ENCODE data around the gene PAPPA2. TPM values are rescaled to one million over a fixed set of nuclear protein-coding genes. Genes with fewer than 3 reads are reported as not detected.

The PAPPA2 gene
- total and polyA plus RNA-seq, 10 of the 15 experiments (the other 5 are each of a cell fraction or from before 2014, with no cell fraction given) = under 0.01 to 0.06 (median 0.03) TPM; not detected in 7

GRCh38 chr1:176752505-176752904 is 289.5 kb downstream of the PAPPA2 start:
- no peak for ATAC-seq
- Histone ChIP-seq H2AFZ (ENCODE audit: control insufficient read depth, low read depth, low read length) (no peak overlapping the region), H3K79me2 (ENCODE audit: control insufficient read depth, insufficient read depth, low read length) (no peaks in the 10 kb centered on the region), H3K27ac (ENCODE audit: control insufficient read depth, insufficient read depth) (no peak overlapping the region), H3K36me3 (ENCODE audit: control insufficient read depth in 2 of 2, insufficient read depth in 2 of 2, low read length in 1 of 2) (no peaks in the 10 kb centered on the region), H4K20me1 (ENCODE audit: control insufficient read depth, insufficient read depth) (no peaks in the 10 kb centered on the region), H3K4me3 (no peak overlapping the region), H3K9ac (ENCODE audit: control insufficient read depth, insufficient read depth, low read length) (no peak overlapping the region), H3K27me3 (replicated peaks in 1 of 2; ENCODE audit: control insufficient read depth in 2 of 2, insufficient read depth in 2 of 2, low read length in 1 of 2) (no peaks in the 10 kb centered on the region), H3K9me3 (replicated peaks; ENCODE audit: control insufficient read depth, insufficient read depth, low read length) (no peaks in the 10 kb centered on the region), H3K4me1 (ENCODE audit: control insufficient read depth, insufficient read depth, low read length) (no peaks in the 10 kb centered on the region), H3K4me2 (ENCODE audit: control insufficient read depth, insufficient read depth) (no peak overlapping the region)
- ChIA-PET POLR2A (no interaction called here), SMC1A (ENCODE audit: uncharacterized antibody, unreplicated experiment) (no interaction called here), CTCF (no interaction called here), RAD21 (ENCODE audit: unreplicated experiment) (no interaction called here)
- WGBS (ENCODE audit: insufficient coverage, insufficient replicate concordance, low lambda C conversion rate, missing lambda C conversion rate) = 22% methylated on average over 2 of the region's 2 CpGs
- intact Hi-C loops (cut with micrococcal nuclease; ENCODE audit: unreplicated experiment) (no loop called here), in situ Hi-C loops (cut with MboI) (no loop called here)
- no peak for TF ChIP-seq CREM (IDR thresholded peaks at IDR 0.05; ENCODE audit: low read depth)
- no peak for TF ChIP-seq ZNF217 (IDR thresholded peaks at IDR 0.05)
- no peak for TF ChIP-seq STAT3 (IDR thresholded peaks at IDR 0.05; ENCODE audit: low read depth, low read length)
- TF ChIP-seq E4F1 (IDR thresholded peaks at IDR 0.05; ENCODE audit: borderline replicate concordance, partially characterized antibody) = no peak
- no peak for FAIRE-seq
- DNase-seq (ENCODE audit: low read depth, low spot score) = no peak
- BruUV-seq (replicated peaks) = no TSS peak

DNA sequence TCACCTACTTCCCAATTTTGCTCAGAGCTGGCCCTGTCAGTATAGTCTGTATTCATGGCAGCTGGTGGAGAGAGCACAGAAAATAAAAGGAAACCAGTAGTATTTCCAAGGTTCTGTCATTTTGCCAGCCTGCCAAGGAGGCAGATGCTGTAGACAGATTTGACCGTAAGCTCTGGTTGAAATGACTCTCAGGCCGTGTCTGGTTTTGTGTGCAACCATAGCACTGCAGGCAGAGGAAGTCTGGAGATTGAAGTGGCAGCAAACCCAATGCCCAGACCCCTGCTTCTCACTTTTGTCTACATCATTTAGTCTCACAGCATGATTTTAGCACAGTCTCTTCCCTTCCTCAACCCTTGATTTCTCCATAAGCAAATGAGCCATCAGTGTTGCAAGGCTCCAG is 291.7 kb downstream of the PAPPA2 start:
- Histone ChIP-seq H3K27ac (ENCODE audit: control insufficient read depth, insufficient read depth) (no peak overlapping the region), H3K4me1 (ENCODE audit: control insufficient read depth, insufficient read depth, low read length) (no peaks in the 10 kb centered on the region), H3K9me3 (replicated peaks; ENCODE audit: control insufficient read depth, insufficient read depth, low read length) (no peaks in the 10 kb centered on the region), H3K27me3 (replicated peaks in 1 of 2; ENCODE audit: control insufficient read depth in 2 of 2, insufficient read depth in 2 of 2, low read length in 1 of 2) (no peaks in the 10 kb centered on the region), H3K9ac (ENCODE audit: control insufficient read depth, insufficient read depth, low read length) (no peak overlapping the region), H2AFZ (ENCODE audit: control insufficient read depth, low read depth, low read length) (no peak overlapping the region), H3K4me2 (ENCODE audit: control insufficient read depth, insufficient read depth) (no peak overlapping the region), H3K79me2 (ENCODE audit: control insufficient read depth, insufficient read depth, low read length) (no peaks in the 10 kb centered on the region), H3K36me3 (ENCODE audit: control insufficient read depth in 2 of 2, insufficient read depth in 2 of 2, low read length in 1 of 2) (no peaks in the 10 kb centered on the region), H3K4me3 (no peak overlapping the region), H4K20me1 (ENCODE audit: control insufficient read depth, insufficient read depth) (no peaks in the 10 kb centered on the region)
- ChIA-PET CTCF (interaction anchor here (1.1 kb wide), 1 partner anchor 9 kb away, joined by 3 read pairs; no protein-coding TSS in a partner anchor), RAD21 (ENCODE audit: unreplicated experiment) (no interaction called here), POLR2A (no interaction called here), SMC1A (ENCODE audit: uncharacterized antibody, unreplicated experiment) (no interaction called here)
- 0% methylated on average over 2 of the region's 2 CpGs for WGBS (ENCODE audit: insufficient coverage, insufficient replicate concordance, low lambda C conversion rate, missing lambda C conversion rate)
- no TSS peak for BruUV-seq (replicated peaks)
- DNase-seq (ENCODE audit: low read depth, low spot score) (no peak), FAIRE-seq (no peak), ATAC-seq (no peak)
- intact Hi-C loops (cut with micrococcal nuclease; ENCODE audit: unreplicated experiment) = no loop called here
- in situ Hi-C loops (cut with MboI) = no loop called here
- TF ChIP-seq, protein P1, sequence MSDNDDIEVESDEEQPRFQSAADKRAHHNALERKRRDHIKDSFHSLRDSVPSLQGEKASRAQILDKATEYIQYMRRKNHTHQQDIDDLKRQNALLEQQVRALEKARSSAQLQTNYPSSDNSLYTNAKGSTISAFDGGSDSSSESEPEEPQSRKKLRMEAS (IDR thresholded peaks at IDR 0.05; ENCODE audit: low read depth, low read length) = no peak
- TF ChIP-seq PAX8 (IDR thresholded peaks at IDR 0.05) (no peak), SP1 (IDR thresholded peaks at IDR 0.05; ENCODE audit: low read depth, low read length) (no peak), POLR2AphosphoS2 (IDR thresholded peaks at IDR 0.05; ENCODE audit: low read depth, low read length) (no peak), CEBPZ (IDR thresholded peaks at IDR 0.05; ENCODE audit: low read depth, low read length) (no peak), CBFB (IDR thresholded peaks at IDR 0.05; ENCODE audit: low read depth) (no peak)
- TF ChIP-seq, protein P2, sequence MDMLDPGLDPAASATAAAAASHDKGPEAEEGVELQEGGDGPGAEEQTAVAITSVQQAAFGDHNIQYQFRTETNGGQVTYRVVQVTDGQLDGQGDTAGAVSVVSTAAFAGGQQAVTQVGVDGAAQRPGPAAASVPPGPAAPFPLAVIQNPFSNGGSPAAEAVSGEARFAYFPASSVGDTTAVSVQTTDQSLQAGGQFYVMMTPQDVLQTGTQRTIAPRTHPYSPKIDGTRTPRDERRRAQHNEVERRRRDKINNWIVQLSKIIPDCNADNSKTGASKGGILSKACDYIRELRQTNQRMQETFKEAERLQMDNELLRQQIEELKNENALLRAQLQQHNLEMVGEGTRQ (IDR thresholded peaks at IDR 0.05; ENCODE audit: borderline replicate concordance, low read depth, low read length) = no peak
